ENCODE results near the gene DUS4L.

DNA sequence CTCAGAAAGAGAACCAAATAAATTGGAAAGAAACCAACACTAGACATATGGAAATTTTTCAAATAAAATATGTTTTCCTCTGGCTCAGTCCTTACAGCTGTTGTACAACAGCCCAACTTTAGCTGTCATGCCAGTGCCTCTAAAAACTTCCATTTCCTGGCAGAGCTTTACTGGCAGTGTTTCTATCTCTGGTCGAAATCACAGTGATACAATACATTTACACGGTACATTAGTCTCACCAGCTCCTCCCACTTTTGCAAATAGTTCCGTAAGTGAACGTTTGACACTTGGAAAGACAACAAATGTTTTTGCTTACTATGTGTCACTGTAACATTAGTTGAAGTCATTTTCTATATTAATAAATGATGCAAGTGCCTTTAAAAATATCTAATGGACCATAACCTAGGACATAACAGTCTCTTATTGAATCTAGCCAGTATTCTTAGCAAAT, 46.1 kb downstream of the DUS4L start:
- peak; percentile 50; the same call in 1 of the 2 replicates for TF ChIP-seq GATA2 (IDR thresholded peaks at IDR 0.05; ENCODE audit: low read depth, low read length)
- TF ChIP-seq GATA3 (IDR thresholded peaks at IDR 0.05; ENCODE audit: low read depth, low read length), result no peak
